RPMI7951 (cell line): ENCODE measurements around the gene PRMT5. TPM values are rescaled to one million over a fixed set of nuclear protein-coding genes. Genes with fewer than 3 reads are reported as not detected.

Experiments used
- DNase-seq: peaks from one replicate; pipeline ENCODE4 v3.0.0-alpha.2; 2012; ENCODE audit warnings: low read depth
- total RNA-seq: library from RNA; depleted of rRNA; stranded (reverse); fragments of >200 nt; shearing (Covaris generic); gene quantifications from 2 replicates; pipeline ENCODE4 v1.2.3, GENCODE V29; 2014

The PRMT5 gene
- total RNA-seq, 1 experiment from 2014 or later: 49.3 TPM

- peak; percentile 86 for DNase-seq
Observed at GRCh38 chr14:22898302-22899090, 30.7 kb downstream of the PRMT5 start.

GRCh38 chr14:22897357-22897756 is 31.8 kb downstream of the PRMT5 start:
- DNase-seq: no peak

- no peak for DNase-seq
Observed at GRCh38 chr14:22896760-22897159, 32.4 kb downstream of the PRMT5 start.

GRCh38 chr14:22896356-22896755 is 32.8 kb downstream of the PRMT5 start:
- no peak for DNase-seq

GRCh38 chr14:22895402-22895801 is 33.8 kb downstream of the PRMT5 start:
- DNase-seq: no peak

GRCh38 chr14:22893706-22894105 is 35.5 kb downstream of the PRMT5 start:
- no peak for DNase-seq

GRCh38 chr14:22892488-22892887 is 36.7 kb downstream of the PRMT5 start:
- DNase-seq: no peak

- no peak for DNase-seq
Observed at GRCh38 chr14:22890416-22890815, 38.8 kb downstream of the PRMT5 start.

- DNase-seq: no peak
Observed at GRCh38 chr14:22888662-22889061, 40.5 kb downstream of the PRMT5 start.

GRCh38 chr14:22887990-22888378 is 41.2 kb downstream of the PRMT5 start:
- DNase-seq: no peak

- peak; percentile 86 for DNase-seq
Observed at GRCh38 chr14:22887260-22887989, 41.8 kb downstream of the PRMT5 start.

- DNase-seq: peak; percentile 78
Observed at GRCh38 chr14:22886500-22887259, 42.5 kb downstream of the PRMT5 start.

- DNase-seq: no peak
Observed at GRCh38 chr14:22885975-22886374, 43.2 kb downstream of the PRMT5 start.

- DNase-seq: no peak
Observed at GRCh38 chr14:22884738-22885523, 44.2 kb downstream of the PRMT5 start.

GRCh38 chr14:22884076-22884737 is 45.0 kb downstream of the PRMT5 start:
- no peak for DNase-seq

GRCh38 chr14:22883173-22883976 is 45.8 kb downstream of the PRMT5 start, which contains the start of gene REM2:
TSS of gene REM2 (plus strand) at chr14:22883222. CDS start at chr14:22883288, 66 bp downstream.
- no peak for DNase-seq

- DNase-seq: no peak
Observed at GRCh38 chr14:22882529-22883172, 46.5 kb downstream of the PRMT5 start.

- DNase-seq: no peak
Observed at GRCh38 chr14:22882064-22882463, 47.1 kb downstream of the PRMT5 start.
